Skin of body (tissue), 2 donors: Measurements from ENCODE around the gene ECE1. TPM values are rescaled to one million over a fixed set of nuclear protein-coding genes. Genes with fewer than 3 reads are reported as not detected.

ENCODE experiments used
- DNase-seq: peaks from one replicate; lab custom pipeline; 2025; lab: John Stamatoyannopoulos, UW
- total RNA-seq: library from RNA; depleted of rRNA; stranded (reverse); fragments of >200 nt; gene quantifications from one replicate; pipeline ENCODE4 v1.2.3, GENCODE V29; 2014

ECE1 gene
- total RNA-seq, 1 donor from 2014 or later: 33.1 TPM

- DNase-seq: no peak
Measured at GRCh38 chr1:21308847-21309652, 18.8 kb upstream of the ECE1 start.

- DNase-seq: no peak
Measured at GRCh38 chr1:21308330-21308729, 18.1 kb upstream of the ECE1 start.

- no peak for DNase-seq
Measured at GRCh38 chr1:21307663-21308305, 17.5 kb upstream of the ECE1 start.

- no peak for DNase-seq
Measured at GRCh38 chr1:21307210-21307609, 16.9 kb upstream of the ECE1 start.

- no peak for DNase-seq
Measured at GRCh38 chr1:21305900-21306189, 15.6 kb upstream of the ECE1 start.

GRCh38 chr1:21305155-21305899 is 15.1 kb upstream of the ECE1 start:
- no peak for DNase-seq

GRCh38 chr1:21304488-21304887 is 14.2 kb upstream of the ECE1 start:
- no peak for DNase-seq

GRCh38 chr1:21302747-21303715 is 12.8 kb upstream of the ECE1 start:
- DNase-seq: peak; percentile 55

- DNase-seq: no peak
Measured at GRCh38 chr1:21301794-21302440, 11.7 kb upstream of the ECE1 start.

GRCh38 chr1:21300774-21301173 is 10.5 kb upstream of the ECE1 start:
- DNase-seq: no peak

GRCh38 chr1:21299780-21300395 is 9.6 kb upstream of the ECE1 start:
- no peak for DNase-seq

- DNase-seq: no peak
Measured at GRCh38 chr1:21298981-21299391, 8.7 kb upstream of the ECE1 start.

- DNase-seq: no peak
Measured at GRCh38 chr1:21297975-21298374, 7.7 kb upstream of the ECE1 start.

GRCh38 chr1:21296509-21297354 is 6.5 kb upstream of the ECE1 start:
- DNase-seq: no peak

GRCh38 chr1:21295545-21295944 is 5.3 kb upstream of the ECE1 start:
- no peak for DNase-seq

GRCh38 chr1:21295002-21295401 is 4.7 kb upstream of the ECE1 start:
- DNase-seq: no peak

GRCh38 chr1:21294266-21294989 is 4.2 kb upstream of the ECE1 start:
- no peak for DNase-seq

- no peak for DNase-seq
Measured at GRCh38 chr1:21293537-21294265, 3.4 kb upstream of the ECE1 start.
